ENCODE data around the gene ALPP. TPM values are rescaled to one million over a fixed set of nuclear protein-coding genes. Genes with fewer than 3 reads are reported as not detected.
A peak's percentile ranks its signal among the peaks of the same experiment; 100 is the strongest.

Gene ALPP
- total and polyA plus RNA-seq, 2 experiments from 2014 or later: not detected

GRCh38 chr2:232386490-232386739 is 7.9 kb downstream of the ALPP start:
- Histone ChIP-seq H3F3A (ENCODE audit: insufficient read depth) (no peaks in the 10 kb centered on the region), H3K4me1 (ENCODE audit: insufficient read depth) (peaks cover 4% of the 10 kb centered on the region; the same call in 1 of the 2 replicates), H4K20me1 (ENCODE audit: insufficient read depth) (no peaks in the 10 kb centered on the region), H3K27ac (no peak overlapping the region), H3K4me2 (ENCODE audit: unreplicated experiment) (no peak overlapping the region), H3K4me3 (no peak overlapping the region), H3K9ac (no peak overlapping the region), H2AFZ (no peak overlapping the region), H3K36me3 (ENCODE audit: low read depth) (no peaks in the 10 kb centered on the region), H3K79me2 (ENCODE audit: insufficient read depth) (no peaks in the 10 kb centered on the region), H3K9me2 (ENCODE audit: insufficient read depth) (no peaks in the 10 kb centered on the region), H3K9me3 (ENCODE audit: low read depth) (no peaks in the 10 kb centered on the region), H3K27me3 (replicated peaks; ENCODE audit: insufficient read depth) (peaks cover 94% of the 10 kb centered on the region)
- TF ChIP-seq EZH2 (IDR thresholded peaks at IDR 0.05; ENCODE audit: insufficient read depth, poor library complexity, severe bottlenecking) (no peak), EZH2phosphoT487 (IDR thresholded peaks at IDR 0.05; ENCODE audit: insufficient read depth, low read depth) (no peak)
- DNase-seq: no peak
- 2 to 4% methylated on average over 15 to 23 of the region's 23 CpGs for WGBS, 2 experiments (ENCODE audit: low coverage in 1 of 2, low lambda C conversion rate in 2 of 2, missing lambda C conversion rate in 2 of 2)
- in situ Hi-C loops (cut with MboI): no loop called here

- in situ Hi-C loops (cut with MboI): no loop called here
- Histone ChIP-seq H4K20me1 (ENCODE audit: insufficient read depth) (no peaks in the 10 kb centered on the region), H2AFZ (no peak overlapping the region), H3K9me3 (ENCODE audit: low read depth) (no peaks in the 10 kb centered on the region), H3K9me2 (ENCODE audit: insufficient read depth) (no peaks in the 10 kb centered on the region), H3K36me3 (ENCODE audit: low read depth) (no peaks in the 10 kb centered on the region), H3K9ac (no peak overlapping the region), H3F3A (ENCODE audit: insufficient read depth) (no peaks in the 10 kb centered on the region), H3K27me3 (replicated peaks; ENCODE audit: insufficient read depth) (peaks cover 94% of the 10 kb centered on the region), H3K4me1 (ENCODE audit: insufficient read depth) (peaks cover 4% of the 10 kb centered on the region; the same call in 1 of the 2 replicates), H3K4me2 (ENCODE audit: unreplicated experiment) (no peak overlapping the region), H3K4me3 (no peak overlapping the region), H3K79me2 (ENCODE audit: insufficient read depth) (no peaks in the 10 kb centered on the region), H3K27ac (no peak overlapping the region)
- WGBS, 2 experiments (ENCODE audit: low coverage in 1 of 2, low lambda C conversion rate in 2 of 2, missing lambda C conversion rate in 2 of 2): 6 to 7% methylated on average over 55 to 71 of the region's 75 CpGs
- peak; percentile 15 for DNase-seq
- TF ChIP-seq EZH2phosphoT487 (IDR thresholded peaks at IDR 0.05; ENCODE audit: insufficient read depth, low read depth): 0 out of 2 replicates have a peak, but pooled peaks have one; percentile 7
- TF ChIP-seq EZH2 (IDR thresholded peaks at IDR 0.05; ENCODE audit: insufficient read depth, poor library complexity, severe bottlenecking): no peak
Measured at GRCh38 chr2:232386740-232387450, 8.3 kb downstream of the ALPP start.

GRCh38 chr2:232387451-232388171 is 9.1 kb downstream of the ALPP start:
- Histone ChIP-seq H3K9ac (no peak overlapping the region), H3K9me2 (ENCODE audit: insufficient read depth) (no peaks in the 10 kb centered on the region), H3K9me3 (ENCODE audit: low read depth) (no peaks in the 10 kb centered on the region), H3K36me3 (ENCODE audit: low read depth) (no peaks in the 10 kb centered on the region), H3K4me2 (ENCODE audit: unreplicated experiment) (no peak overlapping the region), H3K4me1 (ENCODE audit: insufficient read depth) (peaks cover 4% of the 10 kb centered on the region; the same call in 1 of the 2 replicates), H2AFZ (no peak overlapping the region), H3K27me3 (replicated peaks; ENCODE audit: insufficient read depth) (peaks cover 90% of the 10 kb centered on the region), H4K20me1 (ENCODE audit: insufficient read depth) (no peaks in the 10 kb centered on the region), H3K27ac (no peak overlapping the region), H3F3A (ENCODE audit: insufficient read depth) (no peaks in the 10 kb centered on the region), H3K79me2 (ENCODE audit: insufficient read depth) (no peaks in the 10 kb centered on the region), H3K4me3 (no peak overlapping the region)
- 3 to 4% methylated on average over 34 to 50 of the region's 50 CpGs for WGBS, 2 experiments (ENCODE audit: low coverage in 1 of 2, low lambda C conversion rate in 2 of 2, missing lambda C conversion rate in 2 of 2)
- peak; percentile 21 for DNase-seq
- in situ Hi-C loops (cut with MboI): no loop called here
- TF ChIP-seq EZH2phosphoT487 (IDR thresholded peaks at IDR 0.05; ENCODE audit: insufficient read depth, low read depth): no peak
- TF ChIP-seq EZH2 (IDR thresholded peaks at IDR 0.05; ENCODE audit: insufficient read depth, poor library complexity, severe bottlenecking): peak; percentile 91

GRCh38 chr2:232388324-232388891 is 9.9 kb downstream of the ALPP start:
- Histone ChIP-seq H3K4me3 (no peak overlapping the region), H3K27ac (no peak overlapping the region), H3K36me3 (ENCODE audit: low read depth) (no peaks in the 10 kb centered on the region), H3K9ac (no peak overlapping the region), H4K20me1 (ENCODE audit: insufficient read depth) (no peaks in the 10 kb centered on the region), H3K9me3 (ENCODE audit: low read depth) (no peaks in the 10 kb centered on the region), H3F3A (ENCODE audit: insufficient read depth) (no peaks in the 10 kb centered on the region), H3K4me1 (ENCODE audit: insufficient read depth) (peaks cover 4% of the 10 kb centered on the region; the same call in 1 of the 2 replicates), H3K4me2 (ENCODE audit: unreplicated experiment) (no peak overlapping the region), H2AFZ (no peak overlapping the region), H3K79me2 (ENCODE audit: insufficient read depth) (no peaks in the 10 kb centered on the region), H3K9me2 (ENCODE audit: insufficient read depth) (no peaks in the 10 kb centered on the region), H3K27me3 (replicated peaks; ENCODE audit: insufficient read depth) (peaks cover 82% of the 10 kb centered on the region)
- TF ChIP-seq EZH2phosphoT487 (IDR thresholded peaks at IDR 0.05; ENCODE audit: insufficient read depth, low read depth) (no peak), EZH2 (IDR thresholded peaks at IDR 0.05; ENCODE audit: insufficient read depth, poor library complexity, severe bottlenecking) (no peak)
- 3 to 4% methylated on average over 42 of the region's 42 CpGs for WGBS, 2 experiments (ENCODE audit: low coverage in 1 of 2, low lambda C conversion rate in 2 of 2, missing lambda C conversion rate in 2 of 2)
- in situ Hi-C loops (cut with MboI): no loop called here
- peak; percentile 8 for DNase-seq

Data from GM23248 (cell line).